H1 (cell line): Measurements from ENCODE around the gene CHRNA9. TPM values are rescaled to one million over a fixed set of nuclear protein-coding genes. Genes with fewer than 3 reads are reported as not detected.

Source experiments
- CTCF ChIA-PET: fragments of 300-600 bp; sonication (Branson Sonifier 250); formaldehyde crosslinking; loops from one replicate; lab custom pipeline; 2021; ENCODE audit not compliant: partially characterized antibody; lab: Charles Lee
- POLR2A ChIA-PET: fragments of 300-600 bp; sonication (Branson Sonifier 250); formaldehyde crosslinking; loops from one replicate; lab custom pipeline; 2021; ENCODE audit warnings: inconsistent platforms; ENCODE audit not compliant: partially characterized antibody; lab: Charles Lee
- DNase-seq, 2 experiments: peaks; one replicate each; pipeline versions ENCODE4 v3.0.0 to v3.0.0-alpha.2; 2010 to 2022; ENCODE audit warnings: low spot score in 2 of 2, low read depth in 1 of 2, mixed read lengths in 1 of 2
- FAIRE-seq: peaks from 2 replicates; lab custom pipeline; 2011; peaks lifted over from hg19 to GRCh38; lab: Jason Lieb, UNC
- H2AFZ ChIP-seq: 2 replicates; pipeline ENCODE4 v1.8.1; 2012; ENCODE audit warnings: low read length, inconsistent platforms
- H2AK5ac ChIP-seq: 2 replicates; pipeline ENCODE4 v1.6.1; 2013; ENCODE audit warnings: low read depth, low read length
- H2BK120ac ChIP-seq: replicated peaks from 2 replicates; pipeline ENCODE3; 2013; ENCODE audit warnings: low read depth, low read length, inconsistent platforms
- H2BK12ac ChIP-seq: 2 replicates; pipeline ENCODE4 v1.6.1; 2013; ENCODE audit warnings: low read depth, low read length
- H2BK15ac ChIP-seq: 2 replicates; pipeline ENCODE4 v1.6.1; 2013; ENCODE audit warnings: low read length
- H2BK20ac ChIP-seq: 2 replicates; pipeline ENCODE4 v1.6.1; 2013; ENCODE audit warnings: low read length
- H2BK5ac ChIP-seq: 2 replicates; pipeline ENCODE4 v1.6.1; 2013; ENCODE audit warnings: low read depth, low read length
- H3K14ac ChIP-seq: 2 replicates; pipeline ENCODE4 v1.6.1; 2013; ENCODE audit warnings: inconsistent platforms; ENCODE audit not compliant: insufficient read length
- H3K18ac ChIP-seq: 2 replicates; pipeline ENCODE4 v1.6.1; 2013; ENCODE audit warnings: low read length; ENCODE audit errors: extremely low read depth
- H3K23ac ChIP-seq: 2 replicates; pipeline ENCODE4 v1.6.1; 2013; ENCODE audit warnings: inconsistent platforms; ENCODE audit not compliant: insufficient read length
- H3K23me2 ChIP-seq: 2 replicates; pipeline ENCODE4 v1.6.1; 2013; ENCODE audit warnings: low read depth, low read length
- H3K27ac ChIP-seq: 2 replicates; pipeline ENCODE4 v1.6.1; 2011; ENCODE audit warnings: low read depth, low read length, inconsistent platforms
- H3K27me3 ChIP-seq, 4 experiments: replicated peaks in 1 of 4; 1 replicate in 1 of 4; 2 replicates in 3 of 4; pipeline versions ENCODE4 v1.6.1 to v1.8.1; 2011 to 2013; ENCODE audit warnings: low read length in 3 of 4, mild to moderate bottlenecking in 3 of 4, inconsistent platforms in 2 of 4, mixed read lengths in 2 of 4, moderate library complexity in 1 of 4; ENCODE audit not compliant: control insufficient read depth in 3 of 4, insufficient read depth in 3 of 4; ENCODE audit errors: extremely low read depth in 1 of 4
- H3K36me3 ChIP-seq, 4 experiments: 2 replicates each; pipeline versions ENCODE4 v1.6.1 to v1.8.1; 2011 to 2013; ENCODE audit warnings: mild to moderate bottlenecking in 4 of 4, low read length in 3 of 4, moderate library complexity in 2 of 4, control low read depth in 1 of 4, inconsistent platforms in 1 of 4; ENCODE audit not compliant: insufficient read depth in 4 of 4, control insufficient read depth in 2 of 4
- H3K4ac ChIP-seq: replicated peaks from 2 replicates; pipeline ENCODE3; 2013; ENCODE audit warnings: low read length, low read depth, mixed read lengths, inconsistent platforms; ENCODE audit not compliant: insufficient read length
- H3K4me1 ChIP-seq, 4 experiments: replicated peaks in 1 of 4; 1 replicate in 1 of 4; 2 replicates in 3 of 4; pipeline versions ENCODE4 v1.6.1 to v1.8.1; 2011 to 2013; ENCODE audit warnings: low read length in 3 of 4, inconsistent platforms in 2 of 4, mixed read lengths in 1 of 4; ENCODE audit not compliant: insufficient read depth in 4 of 4, control insufficient read depth in 3 of 4
- H3K4me2 ChIP-seq, 2 experiments: 2 replicates each; pipeline versions ENCODE4 v1.6.1 to v1.8.1; 2011 to 2013; ENCODE audit warnings: low read depth in 2 of 2, low read length in 2 of 2, control low read depth in 1 of 2, inconsistent platforms in 1 of 2, mild to moderate bottlenecking in 1 of 2; ENCODE audit not compliant: insufficient read depth in 1 of 2
- H3K4me3 ChIP-seq, 4 experiments: fragments of 200-600, 300-600 bp in 1 of 4; sonication (generic), shearing (Covaris generic), sonication (Bioruptor Twin) in 1 of 4; 2 replicates each; pipeline versions ENCODE4 v1.5.1 to v1.8.1; 2011 to 2016; ENCODE audit warnings: low read length in 4 of 4, low read depth in 3 of 4, control low read depth in 2 of 4, inconsistent platforms in 2 of 4, mild to moderate bottlenecking in 2 of 4, mixed read lengths in 1 of 4, moderate library complexity in 1 of 4; ENCODE audit not compliant: insufficient read depth in 2 of 4; ENCODE audit errors: extremely low read depth in 1 of 4
- H3K56ac ChIP-seq: replicated peaks from 2 replicates; pipeline ENCODE3; 2013; ENCODE audit warnings: low read depth, mild to moderate bottlenecking, mixed read lengths, low read length, inconsistent platforms; ENCODE audit not compliant: insufficient read length
- H3K79me1 ChIP-seq: 2 replicates; pipeline ENCODE4 v1.6.1; 2013; ENCODE audit warnings: low read depth, low read length, control low read depth
- H3K79me2 ChIP-seq, 2 experiments: 2 replicates each; pipeline versions ENCODE4 v1.6.1 to v1.8.1; 2012 to 2013; ENCODE audit warnings: low read length in 2 of 2, mild to moderate bottlenecking in 2 of 2, inconsistent platforms in 1 of 2; ENCODE audit not compliant: insufficient read depth in 2 of 2, control insufficient read depth in 1 of 2
- H3K9ac ChIP-seq, 4 experiments: replicated peaks in 1 of 4; 1 replicate in 1 of 4; 2 replicates in 3 of 4; pipeline versions ENCODE4 v1.6.1 to v1.8.1; 2011 to 2013; ENCODE audit warnings: low read depth in 3 of 4, low read length in 3 of 4, control low read depth in 2 of 4, mild to moderate bottlenecking in 2 of 4, moderate library complexity in 2 of 4, inconsistent platforms in 1 of 4; ENCODE audit errors: extremely low read depth in 1 of 4
- H3K9me3 ChIP-seq, 2 experiments: 2 replicates each; pipeline versions ENCODE4 v1.6.1 to v1.8.1; 2012 to 2013; ENCODE audit warnings: mild to moderate bottlenecking in 2 of 2, moderate library complexity in 2 of 2, control low read depth in 1 of 2, inconsistent platforms in 1 of 2, low read depth in 1 of 2, low read length in 1 of 2, mixed read lengths in 1 of 2; ENCODE audit not compliant: insufficient read depth in 2 of 2
- H4K20me1 ChIP-seq, 2 experiments: replicated peaks in 1 of 2; 2 replicates each; pipeline versions ENCODE3 to v1.8.1; 2011 to 2013; ENCODE audit warnings: inconsistent platforms in 2 of 2, low read length in 2 of 2, mild to moderate bottlenecking in 1 of 2; ENCODE audit not compliant: insufficient read depth in 2 of 2, control insufficient read depth in 1 of 2
- H4K5ac ChIP-seq: 2 replicates; pipeline ENCODE4 v1.6.1; 2013; ENCODE audit warnings: low read length, low read depth, mixed read lengths, inconsistent platforms; ENCODE audit not compliant: insufficient read length
- H4K8ac ChIP-seq: 2 replicates; pipeline ENCODE4 v1.8.0; 2013; ENCODE audit warnings: mild to moderate bottlenecking, moderate library complexity, low read length, inconsistent platforms; ENCODE audit not compliant: insufficient read depth; ENCODE audit errors: extremely low read depth
- H4K91ac ChIP-seq: replicated peaks from 2 replicates; pipeline ENCODE3; 2013; ENCODE audit warnings: low read length, mixed read lengths, inconsistent platforms; ENCODE audit not compliant: insufficient read length
- BRCA1 ChIP-seq: IDR thresholded peaks from 2 replicates; pipeline ENCODE4 v1.6.1; 2012; ENCODE audit warnings: low read depth, low read length, improper control_type of control experiment
- CTBP2 ChIP-seq: IDR thresholded peaks from 2 replicates; pipeline ENCODE4 v1.7.0; 2011; ENCODE audit warnings: borderline replicate concordance, mild to moderate bottlenecking, moderate library complexity, mixed read lengths, low read length; ENCODE audit not compliant: insufficient read depth, insufficient read length
- MAFK ChIP-seq: IDR thresholded peaks from 2 replicates; pipeline ENCODE4 v1.6.1; 2012; ENCODE audit warnings: low read depth, mild to moderate bottlenecking, improper control_type of control experiment, low read length
- NRF1 ChIP-seq: IDR thresholded peaks from 2 replicates; pipeline ENCODE4 v1.6.1; 2011; ENCODE audit warnings: mild to moderate bottlenecking, low read depth, low read length, improper control_type of control experiment
- SAP30 ChIP-seq: fragments of 300-600 bp; sonication (generic); IDR thresholded peaks from 2 replicates; pipeline ENCODE4 v1.7.1; 2012; ENCODE audit warnings: low read length, moderate library complexity, mild to moderate bottlenecking, inconsistent platforms; ENCODE audit not compliant: insufficient read depth, insufficient replicate concordance
- SIX5 ChIP-seq: IDR thresholded peaks from 2 replicates; pipeline ENCODE4 v1.6.1; 2011; ENCODE audit warnings: mild to moderate bottlenecking, low read depth, low read length
- SRF ChIP-seq: IDR thresholded peaks from 2 replicates; pipeline ENCODE4 v1.6.1; 2011; ENCODE audit warnings: mild to moderate bottlenecking, low read depth, low read length, moderate library complexity
- TBP ChIP-seq: IDR thresholded peaks from 2 replicates; pipeline ENCODE4 v1.6.1; 2011; ENCODE audit warnings: low read depth, low read length, improper control_type of control experiment
- YY1 ChIP-seq: IDR thresholded peaks from 2 replicates; pipeline ENCODE4 v1.6.1; 2011; ENCODE audit warnings: low read depth, mild to moderate bottlenecking, low read length
- WGBS, 2 experiments: shearing (Covaris generic) in 1 of 2; methylation state at CpG; one replicate each; pipeline versions ENCODE4 v1.1.6 to v1.1.7; 2013 to 2015; ENCODE audit warnings: low lambda C conversion rate in 2 of 2, mixed read lengths in 2 of 2, inconsistent platforms in 1 of 2, low coverage in 1 of 2, missing lambda C conversion rate in 1 of 2; ENCODE audit not compliant: insufficient replicate concordance in 2 of 2, insufficient coverage in 1 of 2, insufficient read length in 1 of 2; ENCODE audit errors: extremely low coverage in 1 of 2, missing lambda C conversion rate in 1 of 2; 5-methylcytosine and 5-hydroxymethylcytosine counted together
- polyA plus RNA-seq, 7 experiments: library from polyadenylated mRNA; depleted of rRNA in 3 of 7; stranded (reverse) in 5 of 7; unstranded in 2 of 7; fragments of >200 nt in 5 of 7; fragments of 200-250 nt in 2 of 7; gene quantifications; 1 replicate in 5 of 7; 2 replicates in 1 of 7; 4 replicates in 1 of 7; pipeline versions ENCODE4 v1.2.1 to v1.2.3, GENCODE V29; 2011 to 2013; ENCODE audit warnings: missing spikeins in 2 of 7, mixed read lengths in 2 of 7
- total RNA-seq: library from RNA; stranded (reverse); fragmentation: NEBNext Ultra II Directional; extraction: Animal tissue kit (Norgen Biotek cat#: 25700); gene quantifications from 2 replicates; pipeline ENCODE4 v1.2.1, GENCODE V29; 2021

The CHRNA9 gene
- total and polyA plus RNA-seq, 2 of the 8 experiments (the other 6 are each of a cell fraction or from before 2014, with no cell fraction given) = 1.4 to 3.3 TPM

DNA sequence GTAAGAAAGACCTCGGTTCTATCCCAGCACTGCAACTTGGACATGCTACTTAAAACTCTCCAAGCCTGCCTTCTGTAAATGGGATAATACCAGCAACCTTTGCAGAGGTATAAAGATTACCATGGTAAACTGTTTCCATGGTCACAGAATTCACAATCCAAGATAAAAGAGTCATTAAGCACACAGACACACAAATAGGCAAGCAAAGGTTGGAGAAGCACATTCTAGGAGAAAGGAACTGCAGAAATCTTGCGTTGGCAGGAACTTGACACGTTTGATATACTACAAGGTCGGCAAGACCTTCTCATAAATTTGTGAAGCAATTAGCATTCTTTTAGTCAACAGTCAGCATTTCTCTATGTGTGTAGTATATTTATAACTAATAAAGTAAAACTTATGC lies 12.3 kb upstream of the CHRNA9 start:
- H3K56ac ChIP-seq = no peak overlapping the region
- no peak overlapping the region for H2BK12ac ChIP-seq
- H3K9me3 ChIP-seq = no peaks in the 10 kb centered on the region
- H2AK5ac ChIP-seq = no peak overlapping the region
- 89% methylated on average over 4 of the region's 4 CpGs; no CpG with 5 or more reads in 1 of the 2 experiments for WGBS, 2 experiments
- H3K79me2 ChIP-seq = no peaks in the 10 kb centered on the region
- H2AFZ ChIP-seq = no peak overlapping the region
- no peak overlapping the region for H3K9ac ChIP-seq
- H3K27me3 ChIP-seq = no peaks in the 10 kb centered on the region
- TF ChIP-seq SRF = no peak
- TF ChIP-seq BRCA1 = no peak
- TF ChIP-seq CTBP2 = no peak
- TF ChIP-seq YY1 = no peak
- no peak for TF ChIP-seq TBP
- no peak for TF ChIP-seq SAP30
- TF ChIP-seq NRF1 = no peak
- no peak for TF ChIP-seq SIX5
- no peak for TF ChIP-seq MAFK
- TF ChIP-seq, all 59 proteins: peak for 0
- no peak overlapping the region for H2BK120ac ChIP-seq
- no peak overlapping the region for H2BK15ac ChIP-seq
- no peak for FAIRE-seq
- H2BK5ac ChIP-seq = no peak overlapping the region
- no peak overlapping the region for H3K14ac ChIP-seq
- no peak overlapping the region for H3K4me3 ChIP-seq
- no peaks in the 10 kb centered on the region for H3K79me1 ChIP-seq
- no peak overlapping the region for H3K4me2 ChIP-seq
- H3K27ac ChIP-seq = no peak overlapping the region
- no peaks in the 10 kb centered on the region for H3K36me3 ChIP-seq
- ChIA-PET CTCF (interaction anchor here (1.3 to 5.4 kb wide), 2 partner anchors 12 to 15 kb away, joined by 4 to 39 read pairs; no protein-coding TSS in a partner anchor), POLR2A (interaction anchor here (2.0 kb wide), 1 partner anchor 13 kb away, joined by 8 read pairs; no protein-coding TSS in a partner anchor)
- H3K23me2 ChIP-seq = no peaks in the 10 kb centered on the region
- no peak overlapping the region for H4K91ac ChIP-seq
- no peaks in the 10 kb centered on the region for H4K20me1 ChIP-seq
- no peak overlapping the region for H4K8ac ChIP-seq
- DNase-seq = no peak
- no peak overlapping the region for H3K18ac ChIP-seq
- H3K23ac ChIP-seq = no peak overlapping the region
- H3K4ac ChIP-seq = no peak overlapping the region
- H3K4me1 ChIP-seq = peaks cover 0 to 5% (median under 1%) of the 10 kb centered on the region in 4 experiments; a peak in 3 of 7 replicates
- H4K5ac ChIP-seq = no peak overlapping the region
- H2BK20ac ChIP-seq = no peak overlapping the region
